ENCODE data around the gene SLC10A4. TPM values are rescaled to one million over a fixed set of nuclear protein-coding genes. Genes with fewer than 3 reads are reported as not detected.
"Not testable (repeated sequence)": the region's sequence is repeated elsewhere in the genome, so short reads cannot be mapped to it uniquely, and the experiment has no call there.

The SLC10A4 gene
- total and polyA plus RNA-seq, 5 donors from 2014 or later = not detected

DNA sequence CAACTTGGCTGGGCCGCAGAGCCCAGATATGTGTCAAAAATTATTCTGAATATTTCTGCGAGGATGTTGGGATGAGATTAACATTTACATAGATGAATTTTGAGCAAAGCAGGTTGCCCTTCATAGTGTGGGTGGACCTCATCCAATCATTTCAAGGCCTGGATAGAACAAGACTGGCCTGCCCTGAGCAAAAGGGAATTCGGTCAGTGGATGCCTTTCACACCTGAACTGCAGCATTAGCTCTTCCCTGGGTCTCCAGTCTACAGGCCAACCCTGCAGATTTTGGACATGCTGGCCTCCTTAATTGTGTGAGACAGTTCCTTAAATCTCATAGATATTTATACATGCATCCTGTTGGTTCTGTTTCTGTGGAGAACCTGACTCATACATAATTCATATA is 32.4 kb upstream of the SLC10A4 start:
- H3K27me3 Mint-ChIP-seq = peaks cover 14% of the 10 kb centered on the region

GRCh38 chr4:48451656-48452055 is 31.5 kb upstream of the SLC10A4 start:
- ATAC-seq (ENCODE audit: low read depth in 2 of 2); H3K27ac Mint-ChIP-seq; H3K4me3 Mint-ChIP-seq; H3K9me3 ChIP-seq (ENCODE audit: control insufficient read depth in 2 of 2, low read length in 2 of 2); H3K27me3 ChIP-seq (ENCODE audit: control insufficient read depth, insufficient read depth, low read length); H3K4me3 ChIP-seq (ENCODE audit: low read depth, low read length); H3K36me3 Mint-ChIP-seq; H3K9me3 Mint-ChIP-seq; H3K27ac ChIP-seq (ENCODE audit: insufficient read depth, low read length, poor library complexity, severe bottlenecking); H3K36me3 ChIP-seq (ENCODE audit: control insufficient read depth, insufficient read depth, low read length); H3K4me1 Mint-ChIP-seq; DNase-seq; H3K4me1 ChIP-seq (ENCODE audit: control insufficient read depth, insufficient read depth, low read length, poor library complexity, severe bottlenecking): not testable (repeated sequence)
- peaks cover 20% of the 10 kb centered on the region for H3K27me3 Mint-ChIP-seq

More for the DNA sequence above, 32.4 kb upstream of the SLC10A4 start:
- H3K4me1 Mint-ChIP-seq = no peaks in the 10 kb centered on the region
- peaks cover 6% of the 10 kb centered on the region for H3K27me3 ChIP-seq (ENCODE audit: control insufficient read depth, insufficient read depth, low read length)
- no peaks in the 10 kb centered on the region for H3K36me3 ChIP-seq (ENCODE audit: control insufficient read depth, insufficient read depth, low read length)
- ATAC-seq (ENCODE audit: low read depth in 2 of 2) (no peak), DNase-seq (no peak)
- H3K9me3 ChIP-seq (ENCODE audit: control insufficient read depth in 2 of 2, low read length in 2 of 2) = no peaks in the 10 kb centered on the region
- no peak overlapping the region for H3K27ac ChIP-seq (ENCODE audit: insufficient read depth, low read length, poor library complexity, severe bottlenecking)
- no peaks in the 10 kb centered on the region for H3K4me1 ChIP-seq (ENCODE audit: control insufficient read depth, insufficient read depth, low read length, poor library complexity, severe bottlenecking)
- no peak overlapping the region for H3K4me3 ChIP-seq (ENCODE audit: low read depth, low read length)
- no peak overlapping the region for H3K4me3 Mint-ChIP-seq
- no peak overlapping the region for H3K27ac Mint-ChIP-seq
- H3K9me3 Mint-ChIP-seq = peaks cover 0 to 1% (median 0%) of the 10 kb centered on the region in 7 donors
- no peaks in the 10 kb centered on the region for H3K36me3 Mint-ChIP-seq

- H3K4me1 Mint-ChIP-seq = no peaks in the 10 kb centered on the region
- H3K27ac ChIP-seq (ENCODE audit: insufficient read depth, low read length, poor library complexity, severe bottlenecking) = no peak overlapping the region
- H3K9me3 ChIP-seq (ENCODE audit: control insufficient read depth in 2 of 2, low read length in 2 of 2) = no peaks in the 10 kb centered on the region
- H3K4me1 ChIP-seq (ENCODE audit: control insufficient read depth, insufficient read depth, low read length, poor library complexity, severe bottlenecking) = no peaks in the 10 kb centered on the region
- no peak overlapping the region for H3K27ac Mint-ChIP-seq
- no peak overlapping the region for H3K4me3 Mint-ChIP-seq
- H3K36me3 Mint-ChIP-seq = no peaks in the 10 kb centered on the region
- H3K27me3 ChIP-seq (ENCODE audit: control insufficient read depth, insufficient read depth, low read length) = peaks cover 6% of the 10 kb centered on the region
- peaks cover 29% of the 10 kb centered on the region for H3K27me3 Mint-ChIP-seq
- no peaks in the 10 kb centered on the region for H3K36me3 ChIP-seq (ENCODE audit: control insufficient read depth, insufficient read depth, low read length)
- no peak overlapping the region for H3K4me3 ChIP-seq (ENCODE audit: low read depth, low read length)
- ATAC-seq (ENCODE audit: low read depth in 2 of 2) (no peak), DNase-seq (no peak)
- H3K9me3 Mint-ChIP-seq = peaks cover 0 to 5% (median 0%) of the 10 kb centered on the region in 7 donors
These were observed 28.6 kb upstream of the SLC10A4 start for GRCh38 chr4:48454591-48454990.

GRCh38 chr4:48461000-48461399 is 22.1 kb upstream of the SLC10A4 start:
- no peak overlapping the region for H3K27ac ChIP-seq (ENCODE audit: insufficient read depth, low read length, poor library complexity, severe bottlenecking)
- H3K4me1 ChIP-seq (ENCODE audit: control insufficient read depth, insufficient read depth, low read length, poor library complexity, severe bottlenecking) = no peaks in the 10 kb centered on the region
- no peak overlapping the region for H3K4me3 ChIP-seq (ENCODE audit: low read depth, low read length)

GRCh38 chr4:48462363-48462762 is 20.8 kb upstream of the SLC10A4 start:
- no peaks in the 10 kb centered on the region for H3K4me1 ChIP-seq (ENCODE audit: control insufficient read depth, insufficient read depth, low read length, poor library complexity, severe bottlenecking)
- H3K36me3 ChIP-seq (ENCODE audit: control insufficient read depth, insufficient read depth, low read length) = no peaks in the 10 kb centered on the region
- H3K9me3 ChIP-seq (ENCODE audit: control insufficient read depth in 2 of 2, low read length in 2 of 2) = no peaks in the 10 kb centered on the region
- no peak overlapping the region for H3K4me3 ChIP-seq (ENCODE audit: low read depth, low read length)
- Mint-ChIP-seq H3K36me3 (no peaks in the 10 kb centered on the region), H3K4me1 (no peaks in the 10 kb centered on the region), H3K27me3 (peaks cover 4% of the 10 kb centered on the region), H3K27ac (no peak overlapping the region), H3K9me3 (peaks cover 0 to 8% (median 2%) of the 10 kb centered on the region in 7 donors), H3K4me3 (no peak overlapping the region)
- DNase-seq (no peak), ATAC-seq (ENCODE audit: low read depth in 2 of 2) (no peak)
- no peak overlapping the region for H3K27ac ChIP-seq (ENCODE audit: insufficient read depth, low read length, poor library complexity, severe bottlenecking)
- peaks cover 2% of the 10 kb centered on the region for H3K27me3 ChIP-seq (ENCODE audit: control insufficient read depth, insufficient read depth, low read length)

More at GRCh38 chr4:48461000-48461399, 22.1 kb upstream of the SLC10A4 start:
- Mint-ChIP-seq H3K36me3 (no peaks in the 10 kb centered on the region), H3K27ac (no peak overlapping the region), H3K9me3 (peaks cover 0 to 12% (median 2%) of the 10 kb centered on the region in 7 donors), H3K4me3 (no peak overlapping the region), H3K27me3 (peaks cover 13% of the 10 kb centered on the region), H3K4me1 (no peaks in the 10 kb centered on the region)
- no peak for DNase-seq
- H3K27me3 ChIP-seq (ENCODE audit: control insufficient read depth, insufficient read depth, low read length) = peaks cover 2% of the 10 kb centered on the region
- H3K9me3 ChIP-seq (ENCODE audit: control insufficient read depth in 2 of 2, low read length in 2 of 2) = no peaks in the 10 kb centered on the region
- no peaks in the 10 kb centered on the region for H3K36me3 ChIP-seq (ENCODE audit: control insufficient read depth, insufficient read depth, low read length)
- ATAC-seq (ENCODE audit: low read depth in 2 of 2) = no peak

GRCh38 chr4:48467442-48467841 is 15.7 kb upstream of the SLC10A4 start:
- DNase-seq (no peak), ATAC-seq (ENCODE audit: low read depth in 2 of 2) (no peak)
- Mint-ChIP-seq H3K27me3 (peaks cover 10% of the 10 kb centered on the region), H3K36me3 (no peaks in the 10 kb centered on the region), H3K9me3 (peaks cover 0 to 8% (median 1%) of the 10 kb centered on the region in 7 donors), H3K27ac (no peak overlapping the region), H3K4me3 (no peak overlapping the region), H3K4me1 (no peaks in the 10 kb centered on the region)
- H3K4me3 ChIP-seq (ENCODE audit: low read depth, low read length) = no peak overlapping the region
- H3K9me3 ChIP-seq (ENCODE audit: control insufficient read depth in 2 of 2, low read length in 2 of 2) = no peaks in the 10 kb centered on the region
- no peaks in the 10 kb centered on the region for H3K4me1 ChIP-seq (ENCODE audit: control insufficient read depth, insufficient read depth, low read length, poor library complexity, severe bottlenecking)
- H3K36me3 ChIP-seq (ENCODE audit: control insufficient read depth, insufficient read depth, low read length) = no peaks in the 10 kb centered on the region
- no peak overlapping the region for H3K27ac ChIP-seq (ENCODE audit: insufficient read depth, low read length, poor library complexity, severe bottlenecking)
- H3K27me3 ChIP-seq (ENCODE audit: control insufficient read depth, insufficient read depth, low read length) = no peaks in the 10 kb centered on the region

DNA sequence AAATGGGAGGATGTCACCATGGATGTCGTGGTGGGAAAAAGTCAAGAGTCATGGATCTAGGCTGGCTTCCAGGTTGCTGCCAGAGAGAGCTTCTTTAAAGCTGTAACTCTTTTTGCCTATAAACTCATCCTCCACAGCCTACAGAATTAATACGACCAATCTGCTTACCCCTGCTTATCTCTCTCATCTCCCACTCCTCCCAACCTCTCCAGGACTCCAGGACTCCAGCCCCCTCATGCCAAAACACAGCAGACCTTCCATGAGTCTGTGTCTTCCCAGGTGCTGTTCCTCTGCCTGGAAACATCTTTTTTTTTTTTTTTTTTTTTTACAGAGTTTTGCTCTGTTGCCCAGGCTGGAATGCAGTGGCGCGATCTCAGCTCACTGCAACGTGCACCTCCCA is 15.3 kb upstream of the SLC10A4 start:
- Mint-ChIP-seq H3K9me3 (peaks cover 0 to 8% (median 1%) of the 10 kb centered on the region in 7 donors), H3K27ac (no peak overlapping the region), H3K27me3 (peaks cover 14% of the 10 kb centered on the region), H3K4me1 (no peaks in the 10 kb centered on the region), H3K36me3 (no peaks in the 10 kb centered on the region), H3K4me3 (no peak overlapping the region)
- DNase-seq = no peak
- Histone ChIP-seq H3K36me3 (ENCODE audit: control insufficient read depth, insufficient read depth, low read length) (no peaks in the 10 kb centered on the region), H3K4me1 (ENCODE audit: control insufficient read depth, insufficient read depth, low read length, poor library complexity, severe bottlenecking) (no peaks in the 10 kb centered on the region), H3K4me3 (ENCODE audit: low read depth, low read length) (no peak overlapping the region), H3K27ac (ENCODE audit: insufficient read depth, low read length, poor library complexity, severe bottlenecking) (no peak overlapping the region), H3K9me3 (ENCODE audit: control insufficient read depth in 2 of 2, low read length in 2 of 2) (no peaks in the 10 kb centered on the region), H3K27me3 (ENCODE audit: control insufficient read depth, insufficient read depth, low read length) (no peaks in the 10 kb centered on the region)
- no peak for ATAC-seq (ENCODE audit: low read depth in 2 of 2)

DNA sequence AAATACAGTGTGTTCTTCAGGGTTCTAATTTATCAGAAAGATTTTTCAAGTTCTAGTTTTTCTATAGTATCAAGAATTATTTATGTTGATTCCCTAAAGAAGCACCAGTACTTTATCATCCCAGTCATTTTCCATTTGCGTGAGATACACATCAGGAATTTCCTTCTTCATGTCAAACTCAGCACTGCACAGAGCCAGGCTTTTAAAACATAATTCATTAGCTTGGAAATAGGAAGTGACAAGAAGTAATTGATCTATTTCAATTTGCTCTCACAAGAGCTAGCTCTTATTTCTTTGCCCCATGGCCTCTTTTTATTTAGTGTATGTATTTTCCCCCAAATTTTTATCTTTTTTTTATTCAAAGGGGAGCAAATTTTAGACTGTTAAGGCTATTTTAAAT is 13.0 kb upstream of the SLC10A4 start:
- Mint-ChIP-seq H3K27ac (no peak overlapping the region), H3K4me3 (no peak overlapping the region), H3K36me3 (no peaks in the 10 kb centered on the region), H3K27me3 (peaks cover 18% of the 10 kb centered on the region), H3K4me1 (no peaks in the 10 kb centered on the region), H3K9me3 (peaks cover 0 to 1% (median 0%) of the 10 kb centered on the region in 7 donors)
- Histone ChIP-seq H3K4me3 (ENCODE audit: low read depth, low read length) (no peak overlapping the region), H3K36me3 (ENCODE audit: control insufficient read depth, insufficient read depth, low read length) (no peaks in the 10 kb centered on the region), H3K27ac (ENCODE audit: insufficient read depth, low read length, poor library complexity, severe bottlenecking) (no peak overlapping the region), H3K9me3 (ENCODE audit: control insufficient read depth in 2 of 2, low read length in 2 of 2) (no peaks in the 10 kb centered on the region), H3K4me1 (ENCODE audit: control insufficient read depth, insufficient read depth, low read length, poor library complexity, severe bottlenecking) (no peaks in the 10 kb centered on the region), H3K27me3 (ENCODE audit: control insufficient read depth, insufficient read depth, low read length) (peaks cover 4% of the 10 kb centered on the region)
- DNase-seq (no peak), ATAC-seq (ENCODE audit: low read depth in 2 of 2) (no peak)
